IPS DF 4.7 (cell line): ENCODE data around the gene CST9.
"Not testable (repeated sequence)": the region's sequence is repeated elsewhere in the genome, so short reads cannot be mapped to it uniquely, and the experiment has no call there.

ENCODE experiments used
- DNase-seq: peaks from one replicate; pipeline ENCODE4 v3.0.0-alpha.2; 2013; ENCODE audit warnings: low spot score; ENCODE audit errors: extremely low read depth

CST9 gene

GRCh38 chr20:23637282-23638221, 31.8 kb upstream of the CST9 start, which contains the start of gene CST3:
TSS of gene CST3 (minus strand) at chr20:23637955. CDS start at chr20:23637862, 93 bp downstream.
- DNase-seq: no peak

- DNase-seq: no peak
Measured at GRCh38 chr20:23636908-23637281, 31.2 kb upstream of the CST9 start.

- no peak for DNase-seq
Measured at GRCh38 chr20:23636182-23636907, 30.6 kb upstream of the CST9 start.

- not testable (repeated sequence) for DNase-seq
Measured at GRCh38 chr20:23635768-23636090, 30.0 kb upstream of the CST9 start.

- DNase-seq: no peak
Measured at GRCh38 chr20:23634985-23635767, 29.5 kb upstream of the CST9 start.

GRCh38 chr20:23634044-23634801, 28.5 kb upstream of the CST9 start:
- DNase-seq: no peak

GRCh38 chr20:23632711-23633573, 27.2 kb upstream of the CST9 start:
- no peak for DNase-seq

- DNase-seq: no peak
Measured at GRCh38 chr20:23631981-23632710, 26.4 kb upstream of the CST9 start.

- DNase-seq: no peak
Measured at GRCh38 chr20:23631226-23631822, 25.6 kb upstream of the CST9 start.

- no peak for DNase-seq
Measured at GRCh38 chr20:23630392-23630849, 24.7 kb upstream of the CST9 start.

- DNase-seq: no peak
Measured at GRCh38 chr20:23629542-23630391, 24.1 kb upstream of the CST9 start.

GRCh38 chr20:23629017-23629541, 23.4 kb upstream of the CST9 start:
- no peak for DNase-seq

GRCh38 chr20:23628402-23629016, 22.8 kb upstream of the CST9 start:
- no peak for DNase-seq

- no peak for DNase-seq
Measured at GRCh38 chr20:23627501-23627900, 21.8 kb upstream of the CST9 start.

- no peak for DNase-seq
Measured at GRCh38 chr20:23626040-23626620, 20.4 kb upstream of the CST9 start.

GRCh38 chr20:23625236-23625964, 19.7 kb upstream of the CST9 start:
- no peak for DNase-seq
